ENCODE measurements around the gene EXOC4.

Gene EXOC4

DNA sequence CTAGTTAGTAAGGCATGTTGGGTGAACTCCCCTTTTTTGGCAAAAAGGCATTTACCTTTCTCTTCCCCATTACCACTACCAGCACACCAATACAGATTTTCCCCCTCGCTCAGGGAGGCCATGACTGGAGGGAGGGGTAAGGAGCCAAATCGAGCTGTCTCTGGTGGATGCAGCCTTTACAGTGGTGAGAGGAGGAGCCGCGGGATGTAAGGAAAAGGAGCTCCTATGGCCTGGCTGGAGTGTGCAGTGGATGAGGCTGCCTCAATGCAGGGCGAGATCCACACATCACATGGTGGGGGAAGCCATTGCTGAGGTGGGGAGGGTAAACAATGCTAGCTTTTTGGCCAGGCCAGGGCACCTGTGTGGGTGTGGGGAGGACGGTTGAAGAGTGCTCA is 416.2 kb downstream of the EXOC4 start:
- H3K27ac ChIP-seq: no peak overlapping the region
- TF ChIP-seq ZFX (IDR thresholded peaks at IDR 0.05): no peak
- TF ChIP-seq, protein P1, sequence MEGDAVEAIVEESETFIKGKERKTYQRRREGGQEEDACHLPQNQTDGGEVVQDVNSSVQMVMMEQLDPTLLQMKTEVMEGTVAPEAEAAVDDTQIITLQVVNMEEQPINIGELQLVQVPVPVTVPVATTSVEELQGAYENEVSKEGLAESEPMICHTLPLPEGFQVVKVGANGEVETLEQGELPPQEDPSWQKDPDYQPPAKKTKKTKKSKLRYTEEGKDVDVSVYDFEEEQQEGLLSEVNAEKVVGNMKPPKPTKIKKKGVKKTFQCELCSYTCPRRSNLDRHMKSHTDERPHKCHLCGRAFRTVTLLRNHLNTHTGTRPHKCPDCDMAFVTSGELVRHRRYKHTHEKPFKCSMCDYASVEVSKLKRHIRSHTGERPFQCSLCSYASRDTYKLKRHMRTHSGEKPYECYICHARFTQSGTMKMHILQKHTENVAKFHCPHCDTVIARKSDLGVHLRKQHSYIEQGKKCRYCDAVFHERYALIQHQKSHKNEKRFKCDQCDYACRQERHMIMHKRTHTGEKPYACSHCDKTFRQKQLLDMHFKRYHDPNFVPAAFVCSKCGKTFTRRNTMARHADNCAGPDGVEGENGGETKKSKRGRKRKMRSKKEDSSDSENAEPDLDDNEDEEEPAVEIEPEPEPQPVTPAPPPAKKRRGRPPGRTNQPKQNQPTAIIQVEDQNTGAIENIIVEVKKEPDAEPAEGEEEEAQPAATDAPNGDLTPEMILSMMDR (conservative IDR thresholded peaks at IDR 0.05): no peak

DNA sequence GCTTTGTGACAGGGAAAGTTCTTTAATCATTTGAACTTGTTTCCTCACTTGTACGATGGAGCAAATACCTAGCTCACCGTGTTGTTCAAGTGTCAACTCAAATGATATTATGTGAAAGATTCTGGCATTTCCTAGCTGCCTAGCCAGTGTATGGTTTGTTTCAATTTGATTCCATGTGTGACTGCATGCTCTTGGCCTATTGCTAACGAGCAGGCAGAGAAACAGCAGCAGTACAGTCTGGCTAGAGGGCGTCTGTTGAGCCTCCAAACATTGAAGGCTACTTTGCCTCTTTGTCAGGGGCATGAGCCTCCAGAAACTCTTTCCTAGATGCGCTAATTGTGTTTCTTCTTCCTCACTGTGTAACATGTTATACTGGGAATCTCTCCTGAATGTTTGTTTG is 417.4 kb downstream of the EXOC4 start:
- H3K27ac ChIP-seq: no peak overlapping the region
- no peak for TF ChIP-seq ZFX (IDR thresholded peaks at IDR 0.05)
- TF ChIP-seq, protein P1 (conservative IDR thresholded peaks at IDR 0.05): no peak

DNA sequence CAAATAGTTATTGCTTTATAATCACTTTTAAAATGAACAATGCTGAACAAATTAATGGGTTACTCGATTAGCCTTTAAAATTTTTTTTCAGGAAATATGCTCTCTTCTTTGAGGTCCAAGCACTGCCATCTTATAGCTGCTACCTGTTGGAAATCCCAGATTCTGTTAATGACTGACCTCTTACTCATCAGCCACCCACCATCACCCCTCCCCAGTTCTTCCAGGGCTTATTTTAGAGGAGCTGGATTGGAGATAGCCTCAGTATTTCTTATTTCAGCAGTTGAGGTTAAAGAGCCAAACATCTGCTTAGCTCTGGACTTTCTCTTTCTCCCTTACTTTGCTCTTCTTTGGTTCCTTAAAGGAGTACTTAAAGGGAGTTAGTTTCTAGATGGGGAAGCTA is 420.0 kb downstream of the EXOC4 start:
- H3K27ac ChIP-seq: no peak overlapping the region
- TF ChIP-seq, protein P1 (conservative IDR thresholded peaks at IDR 0.05): no peak
- no peak for TF ChIP-seq ZFX (IDR thresholded peaks at IDR 0.05)

DNA sequence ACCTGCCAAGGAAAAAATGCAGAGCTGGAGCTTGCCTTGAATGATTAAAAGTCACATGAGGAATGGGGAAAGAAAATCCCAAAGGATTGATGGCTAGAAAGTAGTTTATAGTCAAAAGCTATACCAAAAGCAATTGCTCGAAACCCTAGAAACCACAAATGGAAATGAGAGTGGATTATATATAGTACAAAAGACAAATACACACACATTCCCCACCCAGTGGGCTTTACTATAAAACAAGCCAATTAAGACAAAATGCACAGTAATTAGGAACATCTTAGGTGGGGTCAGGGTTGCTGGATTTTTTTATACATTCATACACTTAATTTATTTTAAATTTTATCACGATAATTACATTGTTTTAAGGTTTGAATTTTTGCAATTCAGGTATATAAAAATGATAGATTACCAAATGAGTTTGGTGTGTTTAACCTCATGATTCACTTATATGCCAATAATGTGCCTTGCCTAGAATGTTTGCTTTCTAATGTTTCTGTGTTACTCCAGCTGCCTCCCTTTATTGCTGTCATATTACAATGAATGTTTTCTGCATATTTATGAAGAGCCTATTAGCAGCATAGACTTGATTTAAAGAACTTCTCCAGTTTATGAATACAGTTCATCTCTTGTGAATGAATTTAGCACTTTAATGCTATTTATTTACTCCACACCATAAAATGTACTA is 421.3 kb downstream of the EXOC4 start:
- TF ChIP-seq, protein P1 (conservative IDR thresholded peaks at IDR 0.05): no peak
- no peak for TF ChIP-seq ZFX (IDR thresholded peaks at IDR 0.05)
- no peak overlapping the region for H3K27ac ChIP-seq

DNA sequence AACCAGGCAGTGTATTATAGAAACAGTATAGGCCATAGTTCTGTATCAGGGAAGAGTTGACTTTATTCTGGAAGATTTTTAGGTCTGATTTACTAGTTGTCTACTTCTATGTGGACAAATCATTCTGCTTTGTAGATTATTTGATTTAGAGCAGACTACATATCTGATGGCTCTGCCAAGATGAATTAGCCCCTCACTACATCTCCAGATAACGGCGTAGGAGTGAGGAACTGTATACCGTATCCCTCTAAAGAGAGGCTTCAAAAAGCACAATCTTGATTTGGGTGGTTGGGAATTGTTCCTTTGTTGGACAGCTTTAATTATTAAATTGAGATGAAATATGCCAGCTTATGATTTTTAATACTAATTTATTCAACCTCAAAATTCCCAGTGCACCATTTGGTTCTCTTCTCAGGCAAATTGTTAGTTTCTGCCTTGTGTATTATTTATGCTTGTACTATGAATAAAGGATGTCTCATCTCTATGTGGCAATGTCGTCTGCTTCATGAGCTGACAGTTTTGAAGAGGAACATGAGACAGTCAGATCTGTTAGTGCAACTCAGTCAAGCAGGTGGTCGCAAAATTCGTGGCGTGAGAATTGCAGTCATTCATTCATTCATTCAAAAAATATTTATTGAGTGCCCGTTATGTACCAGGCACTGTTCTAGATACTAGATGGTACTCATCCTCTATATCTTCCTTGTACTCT is 422.8 kb downstream of the EXOC4 start:
- no peak overlapping the region for H3K27ac ChIP-seq
- TF ChIP-seq ZFX (IDR thresholded peaks at IDR 0.05): no peak
- TF ChIP-seq, protein P1 (conservative IDR thresholded peaks at IDR 0.05): no peak

DNA sequence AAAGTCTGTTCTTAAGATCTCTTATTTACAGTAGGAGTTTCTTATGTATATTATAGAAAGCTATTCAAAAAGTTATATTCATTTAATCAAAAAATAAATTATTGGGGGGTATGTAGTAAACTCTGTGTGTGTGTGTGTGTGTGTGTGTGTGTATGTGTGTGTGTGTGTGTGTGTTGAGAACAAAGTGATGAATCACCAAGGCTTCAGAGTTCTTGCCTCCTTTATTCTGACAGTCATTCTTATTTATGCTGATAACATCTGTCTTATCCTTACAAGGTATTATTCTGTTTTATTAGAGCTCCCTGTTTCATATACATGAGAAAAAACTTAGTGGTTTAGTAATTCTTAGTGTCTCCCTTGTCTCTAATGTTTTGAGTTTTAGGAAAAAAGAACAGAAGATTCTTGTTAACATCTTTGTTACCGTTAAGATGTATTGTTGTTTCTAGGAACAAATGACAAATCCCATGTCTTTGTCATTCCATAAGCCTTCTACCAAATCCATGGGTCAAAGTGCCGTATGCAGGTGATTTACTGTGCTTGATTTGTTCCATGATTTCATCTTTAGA is 424.0 kb downstream of the EXOC4 start:
- no peak overlapping the region for H3K27ac ChIP-seq
- no peak for TF ChIP-seq ZFX (IDR thresholded peaks at IDR 0.05)
- TF ChIP-seq, protein P1 (conservative IDR thresholded peaks at IDR 0.05): no peak

DNA sequence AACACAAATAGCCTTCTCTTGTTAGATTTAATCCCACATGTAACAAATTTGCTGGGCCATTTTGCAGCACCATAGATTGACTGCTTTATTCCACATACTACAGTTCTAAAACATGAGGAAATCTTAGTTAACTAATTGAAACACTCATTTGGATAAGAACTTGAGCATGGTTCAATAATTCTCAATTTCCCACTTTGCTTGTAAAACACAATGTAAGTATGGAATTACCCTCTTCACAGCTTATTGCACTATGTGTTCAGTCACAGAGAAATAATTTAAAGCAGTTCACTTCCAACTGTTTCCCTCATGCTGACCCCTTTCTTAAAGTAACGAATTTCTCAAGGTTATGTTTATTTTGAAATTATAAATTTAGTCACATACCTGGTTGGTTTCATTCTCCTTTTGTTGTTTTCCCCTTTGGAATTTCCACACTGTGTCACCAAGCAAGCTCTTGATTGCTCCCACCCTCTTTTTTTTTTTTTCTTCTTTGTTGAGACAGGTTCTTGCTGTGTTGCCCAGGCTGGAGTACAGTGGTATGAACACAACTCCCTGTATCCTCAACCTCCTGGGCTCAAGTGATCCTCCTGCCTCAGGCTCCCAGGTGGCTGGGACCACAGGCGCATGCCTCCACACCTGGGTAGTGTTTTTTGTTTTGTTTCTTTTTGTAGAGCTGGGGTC is 425.4 kb downstream of the EXOC4 start:
- no peak for TF ChIP-seq ZFX (IDR thresholded peaks at IDR 0.05)
- TF ChIP-seq, protein P1 (conservative IDR thresholded peaks at IDR 0.05): no peak
- H3K27ac ChIP-seq: no peak overlapping the region
